Pons (tissue), 1 donor: ENCODE results near the gene CCDC83.
"Not testable (repeated sequence)": the region's sequence is repeated elsewhere in the genome, so short reads cannot be mapped to it uniquely, and the experiment has no call there.

ENCODE experiments used
- DNase-seq: peaks from one replicate; pipeline ENCODE4 v3.0.0-alpha.2; 2016; ENCODE audit warnings: low spot score

The CCDC83 gene

GRCh38 chr11:85945296-85945695 is 90.1 kb downstream of the CCDC83 start:
- no peak for DNase-seq

- DNase-seq, result no peak
Observed at GRCh38 chr11:85945788-85946187, 90.6 kb downstream of the CCDC83 start.

GRCh38 chr11:85946221-85946620 is 91.0 kb downstream of the CCDC83 start:
- peak; percentile 93 for DNase-seq

DNA sequence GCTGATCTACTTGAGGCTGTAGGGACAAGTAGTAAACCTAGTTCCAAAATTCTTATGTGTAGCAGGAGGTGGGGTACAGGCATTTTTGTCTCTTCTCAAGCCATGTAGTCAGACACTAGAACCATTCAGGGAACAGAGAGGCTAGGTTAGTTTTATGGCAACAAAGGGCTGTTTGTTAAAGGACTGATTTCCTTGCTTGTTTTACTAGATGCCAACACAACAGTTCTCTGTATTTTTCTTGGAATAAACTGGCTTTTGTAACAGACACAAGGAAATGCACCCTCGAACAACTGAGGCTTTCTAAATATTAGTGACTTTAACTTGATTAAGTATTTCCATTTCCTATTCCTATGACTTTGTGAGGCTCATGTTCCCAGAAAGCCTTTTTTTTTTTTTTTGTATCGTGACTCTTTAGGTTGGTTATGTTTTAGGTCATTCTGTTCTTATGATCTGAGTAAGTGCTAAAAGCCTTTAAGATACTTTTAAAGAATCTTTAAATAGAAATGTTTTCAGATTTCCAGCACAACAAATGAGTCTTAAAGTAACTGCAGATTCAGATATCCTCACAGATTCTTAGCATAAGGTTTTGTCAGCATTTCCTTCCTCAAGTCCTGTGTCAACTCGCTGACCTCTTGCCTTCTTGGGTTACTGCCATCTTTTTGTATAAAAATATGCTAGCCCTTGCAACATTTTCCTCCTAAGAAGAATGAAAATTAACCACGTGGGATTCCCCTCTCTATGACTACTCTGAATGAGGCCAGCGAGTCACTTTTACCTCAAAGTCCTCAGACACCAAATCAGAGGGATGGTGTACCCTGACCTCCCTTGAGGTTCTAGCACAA is 92.5 kb downstream of the CCDC83 start:
- peak; percentile 99 for DNase-seq

GRCh38 chr11:85948884-85949283 is 93.7 kb downstream of the CCDC83 start:
- DNase-seq, result no peak

DNA sequence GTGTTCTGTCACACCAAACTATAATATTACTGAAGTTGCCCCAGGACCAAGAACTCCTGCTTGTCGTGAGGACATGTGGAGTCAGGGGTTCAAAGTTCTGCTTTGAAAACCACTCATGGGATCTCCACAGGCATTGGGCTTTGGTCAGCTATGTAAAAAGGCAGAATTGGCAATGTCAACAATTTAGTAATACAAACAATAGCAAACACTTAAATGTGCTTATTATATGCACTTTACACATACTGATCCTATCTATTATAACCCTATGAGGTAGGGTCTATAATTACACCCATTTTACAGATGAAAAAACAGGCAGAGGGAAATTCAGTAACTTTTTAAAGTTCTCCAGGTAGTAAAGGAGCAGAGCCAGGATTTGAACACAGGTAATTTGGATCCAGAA is 94.6 kb downstream of the CCDC83 start:
- no peak for DNase-seq

DNA sequence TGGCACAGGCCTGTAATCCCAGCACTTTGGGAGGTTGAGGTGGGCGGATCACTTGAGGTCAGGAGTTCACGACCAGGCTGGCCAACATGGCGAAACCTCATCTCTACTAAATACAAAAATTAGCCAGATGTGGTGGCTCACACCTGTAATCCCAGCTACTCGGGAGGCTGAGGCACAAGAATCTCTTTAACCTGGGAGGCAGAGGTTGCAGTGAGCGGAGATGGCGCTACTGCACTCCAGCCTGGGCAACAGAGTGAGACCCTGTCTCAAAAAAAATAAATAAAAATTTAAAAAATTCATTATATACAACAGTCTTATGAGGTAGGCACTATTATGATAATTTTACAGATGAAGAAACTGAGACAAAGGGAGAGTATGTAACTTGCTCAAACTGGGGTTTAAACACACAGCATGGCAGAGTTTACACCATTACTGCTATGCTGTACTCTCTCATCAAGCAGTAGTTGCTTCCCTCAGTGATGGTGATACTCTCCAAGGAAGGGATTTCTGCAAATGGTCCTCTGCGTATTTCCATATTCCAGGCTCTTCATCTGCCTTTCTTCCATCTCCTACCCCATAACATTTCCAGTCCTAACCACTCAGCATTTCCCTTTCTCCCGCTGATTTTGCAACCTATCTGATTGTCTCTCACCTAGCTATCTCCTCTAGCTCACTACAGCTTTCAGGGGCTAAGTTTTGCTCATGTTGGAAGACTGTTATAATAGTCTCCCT is 95.3 kb downstream of the CCDC83 start:
- DNase-seq, result no peak

DNA sequence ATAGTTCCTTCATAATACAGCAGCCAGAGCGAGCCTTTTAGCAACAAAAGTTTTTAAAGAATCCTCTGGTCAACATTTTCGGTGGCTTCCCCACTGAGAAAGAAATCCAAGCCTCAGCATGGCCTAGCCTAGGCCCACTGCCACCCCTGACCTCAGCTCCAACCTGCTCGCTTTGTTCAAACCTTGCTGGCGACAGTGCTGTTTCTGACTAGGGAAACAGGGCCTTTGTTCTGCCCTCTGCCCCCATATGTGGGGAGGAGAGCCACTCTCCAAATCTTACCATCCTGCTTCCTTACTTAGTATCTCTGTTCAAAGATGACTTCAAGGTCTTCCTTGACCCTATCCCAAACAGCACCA is 95.8 kb downstream of the CCDC83 start:
- no peak for DNase-seq

DNA sequence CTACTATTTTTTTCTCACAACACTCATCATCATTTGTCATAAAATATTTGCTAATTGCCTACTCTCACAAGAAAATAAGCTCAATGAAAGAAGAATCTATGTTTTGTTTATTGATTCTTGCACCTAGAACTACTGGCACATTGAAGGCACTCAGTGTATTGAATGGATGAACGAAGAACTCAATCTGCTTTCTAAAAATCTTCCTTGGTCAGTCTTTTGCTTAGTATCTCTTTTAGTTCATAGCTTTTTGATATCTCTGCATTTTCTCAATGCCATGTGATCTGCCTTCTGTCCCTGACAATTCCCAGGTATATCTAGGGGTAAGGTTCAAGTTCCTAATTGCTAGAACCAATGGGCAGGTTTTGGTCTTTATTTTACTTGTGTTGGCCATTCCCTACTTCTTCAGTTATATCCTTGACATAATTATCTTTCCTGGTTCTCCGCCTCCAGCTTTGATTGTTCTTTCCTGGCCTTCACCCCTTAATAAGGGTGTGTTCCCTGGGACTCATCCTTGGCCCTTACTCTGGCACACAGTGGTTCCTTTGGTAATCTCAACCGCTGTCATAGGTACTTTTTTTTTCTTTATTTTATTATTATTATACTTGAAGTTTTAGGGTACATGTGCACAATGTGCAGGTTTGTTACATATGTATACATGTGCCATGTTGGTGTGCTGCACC is 96.4 kb downstream of the CCDC83 start:
- DNase-seq, result no peak

DNA sequence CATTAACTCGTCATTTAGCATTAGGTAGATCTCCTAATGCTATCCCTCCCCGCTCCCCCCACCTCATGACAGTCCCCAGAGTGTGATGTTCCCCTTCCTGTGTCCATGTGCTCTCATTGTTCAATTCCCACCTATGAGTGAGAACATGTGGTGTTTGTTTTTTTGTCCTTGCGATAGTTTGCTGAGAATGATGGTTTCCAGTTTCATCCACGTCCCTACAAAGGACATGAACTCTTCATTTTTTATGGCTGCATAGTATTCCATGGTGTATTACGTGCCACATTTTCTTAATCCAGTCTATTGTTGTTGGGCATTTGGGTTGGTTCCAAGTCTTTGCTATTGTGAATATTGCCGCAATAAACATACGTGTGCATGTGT is 96.9 kb downstream of the CCDC83 start:
- not testable (repeated sequence) for DNase-seq

GRCh38 chr11:85953491-85954143 is 98.4 kb downstream of the CCDC83 start:
- no peak for DNase-seq

DNA sequence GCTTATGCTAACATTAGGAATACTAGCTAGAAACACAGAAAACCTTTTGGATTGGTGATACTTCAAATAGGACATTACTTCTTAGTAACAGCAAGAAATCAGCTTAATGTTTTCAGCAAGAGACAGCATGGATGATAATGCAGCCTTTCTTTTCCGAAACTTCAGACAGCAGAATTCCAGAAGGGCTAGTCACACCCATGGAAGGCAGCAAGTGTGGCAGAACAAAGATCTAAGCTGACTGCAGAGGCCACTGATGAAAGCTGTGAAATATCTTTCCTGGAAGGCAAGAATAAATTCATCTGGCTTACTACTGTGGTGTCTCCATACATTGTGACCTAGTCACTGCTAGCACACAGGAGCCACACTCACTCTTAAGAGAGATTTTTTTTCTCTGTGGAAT is 100.3 kb downstream of the CCDC83 start:
- DNase-seq, result no peak

DNA sequence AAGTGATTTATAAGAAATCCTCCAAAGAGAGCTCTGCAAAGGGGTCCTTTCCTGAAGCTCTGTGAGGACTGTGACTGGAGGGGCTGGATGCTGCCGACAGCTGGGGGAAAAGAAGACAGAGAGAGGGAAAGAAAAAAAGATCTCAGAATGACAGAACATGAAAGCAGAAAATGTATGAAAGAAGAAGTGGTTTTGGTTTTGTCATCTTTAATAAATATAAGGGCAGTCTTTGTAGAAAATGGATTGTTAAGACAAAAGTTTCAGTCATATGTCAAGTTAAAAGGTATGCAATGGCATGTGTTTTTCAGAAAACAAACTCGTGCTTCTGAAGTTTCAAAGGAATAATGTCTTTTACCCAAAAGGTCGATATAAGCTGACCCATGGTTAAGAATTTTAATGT is 105.5 kb downstream of the CCDC83 start:
- DNase-seq, result no peak

DNA sequence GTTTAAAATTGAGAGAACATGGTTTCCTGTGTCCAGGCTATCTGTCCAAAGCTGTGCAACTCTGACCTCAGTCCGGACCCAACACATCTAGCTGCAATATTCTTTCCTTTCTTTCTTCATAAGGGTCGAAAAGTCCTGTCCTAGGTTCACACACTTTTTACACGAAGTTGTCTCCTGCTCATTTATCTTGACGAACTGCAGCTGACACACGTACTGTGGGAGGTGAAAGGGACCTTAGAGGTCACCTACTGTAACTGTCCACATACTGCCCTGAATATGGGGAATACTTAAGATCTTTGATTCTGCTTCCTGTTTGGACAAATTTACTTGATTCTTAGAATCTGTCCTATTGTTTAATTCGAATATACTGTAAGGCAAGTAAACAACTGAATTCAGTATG is 105.9 kb downstream of the CCDC83 start:
- no peak for DNase-seq

- no peak for DNase-seq
Observed at GRCh38 chr11:85961930-85962363, 106.8 kb downstream of the CCDC83 start.

DNA sequence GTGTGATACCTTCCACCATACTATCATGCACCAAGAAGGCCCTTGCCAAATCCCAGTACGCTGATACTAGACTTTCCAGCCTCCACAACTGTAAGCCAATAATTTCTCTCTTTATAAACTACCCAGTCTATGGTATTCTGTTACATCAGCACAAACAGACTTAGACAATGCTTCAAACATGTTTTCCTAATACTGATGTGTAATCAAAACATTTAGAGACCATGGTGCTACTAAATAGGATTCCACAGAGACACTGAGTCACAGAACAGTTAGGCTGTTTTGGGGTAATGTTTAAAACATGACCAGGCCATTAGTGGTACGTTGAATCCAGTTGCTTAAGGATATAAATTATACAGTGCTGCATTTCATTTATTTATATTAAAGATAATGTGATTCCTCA is 110.0 kb downstream of the CCDC83 start:
- no peak for DNase-seq

- peak; percentile 84 for DNase-seq
Observed at GRCh38 chr11:85967457-85967856, 112.3 kb downstream of the CCDC83 start.
